Brain microvascular endothelial cell (primary cell): ENCODE measurements around the gene CD5L.

ENCODE experiments used
- DNase-seq: peaks from one replicate; pipeline ENCODE4 v3.0.0-alpha.2; 2020
- H3K27ac ChIP-seq: fragments of 250-450 bp; sonication (Bioruptor Pico); 2 replicates; pipeline ENCODE4 v1.5.1; 2020; ENCODE audit warnings: mild to moderate bottlenecking, moderate library complexity
- H3K27me3 ChIP-seq: fragments of 250-450 bp; sonication (Bioruptor Pico); replicated peaks from 2 replicates; pipeline ENCODE4 v1.5.1; 2020; ENCODE audit warnings: mild to moderate bottlenecking
- H3K36me3 ChIP-seq: fragments of 250-450 bp; sonication (Bioruptor Pico); replicated peaks from 2 replicates; pipeline ENCODE4 v1.5.1; 2020; ENCODE audit warnings: mild to moderate bottlenecking
- H3K4me3 ChIP-seq: 2 replicates; pipeline ENCODE4 v1.5.1; 2011; ENCODE audit warnings: low read depth, mild to moderate bottlenecking, control low read depth, low read length, moderate library complexity
- CTCF ChIP-seq: IDR thresholded peaks from 2 replicates; pipeline ENCODE4 v1.5.1; 2011; ENCODE audit warnings: low read depth, mild to moderate bottlenecking, moderate library complexity, low read length, control low read depth, inconsistent platforms; ENCODE audit errors: missing control alignments
- in situ Hi-C: cut with HindIII; loops from 2 replicates; pipeline ENCODE4 v1.10.0; 2017; ENCODE audit warnings: low sequenced_read_pairs, low pct_ligation_motif_present

CD5L gene

GRCh38 chr1:157842939-157843338 is 1.3 kb upstream of the CD5L start:
- Histone ChIP-seq H3K4me3 (no peak overlapping the region), H3K36me3 (no peaks in the 10 kb centered on the region), H3K27ac (no peak overlapping the region), H3K27me3 (no peaks in the 10 kb centered on the region)
- no peak for DNase-seq
- TF ChIP-seq CTCF: no peak
- in situ Hi-C loops: no loop called here

GRCh38 chr1:157838966-157839365 is 2.6 kb downstream of the CD5L start:
- no peak for TF ChIP-seq CTCF
- H3K27me3 ChIP-seq: no peaks in the 10 kb centered on the region
- no peaks in the 10 kb centered on the region for H3K36me3 ChIP-seq
- no peak overlapping the region for H3K4me3 ChIP-seq
- in situ Hi-C loops: no loop called here
- no peak overlapping the region for H3K27ac ChIP-seq
- DNase-seq: no peak

- no peaks in the 10 kb centered on the region for H3K36me3 ChIP-seq
- H3K4me3 ChIP-seq: no peak overlapping the region
- H3K27me3 ChIP-seq: no peaks in the 10 kb centered on the region
- no peak for TF ChIP-seq CTCF
- H3K27ac ChIP-seq: no peak overlapping the region
- DNase-seq: no peak
- in situ Hi-C loops: no loop called here
These were observed 7.2 kb downstream of the CD5L start for GRCh38 chr1:157834430-157834829.

DNA sequence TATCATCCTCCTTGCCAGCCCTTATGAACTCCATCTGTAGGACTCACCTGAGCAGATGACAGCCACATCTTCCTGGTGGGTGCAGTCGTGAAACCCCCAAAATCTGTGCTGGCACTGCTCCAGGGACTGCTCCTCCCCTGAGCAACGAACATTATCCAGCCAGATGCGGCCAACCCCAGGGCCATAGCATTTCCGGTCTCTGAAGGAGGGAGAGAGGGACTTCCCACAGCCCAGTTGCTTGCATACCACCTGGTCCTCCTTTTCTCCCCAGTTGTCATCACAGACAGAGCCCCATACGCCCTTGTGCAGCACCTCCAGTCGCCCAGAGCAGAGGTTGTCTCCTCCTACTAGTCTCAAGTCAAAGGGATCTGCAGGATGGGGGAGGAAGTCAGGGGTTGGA is 8.5 kb downstream of the CD5L start:
- no peak for TF ChIP-seq CTCF
- no peak overlapping the region for H3K4me3 ChIP-seq
- H3K27me3 ChIP-seq: no peaks in the 10 kb centered on the region
- in situ Hi-C loops: no loop called here
- H3K36me3 ChIP-seq: no peaks in the 10 kb centered on the region
- no peak overlapping the region for H3K27ac ChIP-seq
- DNase-seq: no peak

GRCh38 chr1:157831968-157832626 is 9.5 kb downstream of the CD5L start:
- Histone ChIP-seq H3K4me3 (no peak overlapping the region), H3K27me3 (no peaks in the 10 kb centered on the region), H3K36me3 (no peaks in the 10 kb centered on the region), H3K27ac (no peak overlapping the region)
- in situ Hi-C loops: no loop called here
- TF ChIP-seq CTCF: no peak
- DNase-seq: no peak

- Histone ChIP-seq H3K27me3 (no peaks in the 10 kb centered on the region), H3K4me3 (no peak overlapping the region), H3K27ac (no peak overlapping the region), H3K36me3 (no peaks in the 10 kb centered on the region)
- TF ChIP-seq CTCF: no peak
- no peak for DNase-seq
- in situ Hi-C loops: no loop called here
These were observed 10.7 kb downstream of the CD5L start for GRCh38 chr1:157830887-157831286.
